GM18870 (cell line): ENCODE measurements around the gene MMP24OS.

Source experiments
- ATAC-seq: cut with Tn5 transposase; IDR thresholded peaks from one replicate; pipeline ENCODE4 v1.9.1; 2021; ENCODE audit warnings: moderate library complexity; ENCODE audit not compliant: unreplicated experiment

The MMP24OS gene

DNA sequence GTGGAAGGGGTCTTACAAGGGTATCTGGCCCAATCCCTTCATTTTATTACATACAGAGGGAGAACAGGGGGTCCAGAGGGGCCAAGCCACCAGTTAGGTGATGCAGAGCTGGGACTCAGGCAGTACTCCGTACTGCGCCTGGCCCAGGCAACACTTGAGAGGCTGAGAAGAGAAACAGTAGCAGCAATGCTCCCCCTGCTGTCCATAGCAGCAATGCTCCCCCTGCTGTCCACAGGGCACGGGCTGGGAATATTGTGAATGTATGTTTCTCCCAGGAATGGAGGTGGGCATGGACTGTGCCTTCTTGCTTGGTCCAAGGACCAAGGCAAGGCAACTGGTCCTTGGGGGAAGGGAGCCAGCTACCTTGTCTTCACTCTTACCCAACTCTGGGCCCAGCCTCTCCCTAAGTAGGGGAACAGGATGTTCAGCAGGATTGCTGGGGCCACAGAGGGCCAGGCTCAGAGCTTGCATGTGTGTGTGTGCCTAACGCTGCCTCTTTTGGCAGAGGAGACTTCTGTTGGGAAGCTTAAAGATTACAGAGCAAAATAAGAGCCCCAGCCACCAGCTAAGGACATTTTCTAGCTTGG, 29.1 kb upstream of the MMP24OS start:
- ATAC-seq = no peak

DNA sequence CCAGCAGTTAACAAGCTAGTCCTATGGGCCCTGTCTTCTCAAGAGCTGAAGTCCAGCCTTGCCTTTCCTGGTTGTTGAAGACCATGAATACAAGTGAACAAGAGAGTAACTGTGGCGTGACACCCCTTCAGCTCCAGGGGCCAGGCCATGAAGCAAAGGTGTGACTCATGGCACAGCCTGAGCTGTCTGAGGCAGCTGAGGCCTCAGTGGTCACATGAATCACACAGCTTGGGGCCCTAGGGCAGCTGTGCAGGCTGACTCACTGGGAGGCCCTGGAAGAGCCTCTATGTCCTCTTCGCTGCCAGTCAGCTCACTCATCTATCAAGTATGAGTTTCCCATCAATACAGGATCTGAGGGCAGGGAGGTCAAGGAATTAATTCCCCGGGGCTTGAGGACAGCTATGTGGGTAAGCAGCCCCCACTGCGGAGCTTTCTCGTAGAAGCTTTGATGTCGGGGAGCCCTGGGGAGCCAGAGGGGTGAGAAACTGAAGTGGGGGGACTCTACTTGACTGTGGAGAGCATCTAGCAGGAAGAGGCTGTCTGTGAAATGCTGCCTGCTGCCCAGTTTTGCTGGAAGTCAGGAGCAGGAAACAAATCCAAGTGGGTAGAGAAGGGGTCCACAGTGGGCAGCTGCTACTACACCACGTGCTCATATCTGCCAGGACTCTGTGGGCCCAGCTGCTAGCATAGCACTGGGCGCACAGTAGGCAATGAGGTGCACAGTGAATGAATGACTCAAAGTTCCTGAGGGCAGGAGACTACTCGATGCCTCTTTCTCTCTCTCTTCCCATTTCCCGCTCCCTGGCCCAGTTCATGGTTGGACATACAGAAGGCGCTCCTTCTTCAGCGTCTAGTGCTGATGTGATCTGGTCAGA, 28.0 kb upstream of the MMP24OS start:
- no peak for ATAC-seq

DNA sequence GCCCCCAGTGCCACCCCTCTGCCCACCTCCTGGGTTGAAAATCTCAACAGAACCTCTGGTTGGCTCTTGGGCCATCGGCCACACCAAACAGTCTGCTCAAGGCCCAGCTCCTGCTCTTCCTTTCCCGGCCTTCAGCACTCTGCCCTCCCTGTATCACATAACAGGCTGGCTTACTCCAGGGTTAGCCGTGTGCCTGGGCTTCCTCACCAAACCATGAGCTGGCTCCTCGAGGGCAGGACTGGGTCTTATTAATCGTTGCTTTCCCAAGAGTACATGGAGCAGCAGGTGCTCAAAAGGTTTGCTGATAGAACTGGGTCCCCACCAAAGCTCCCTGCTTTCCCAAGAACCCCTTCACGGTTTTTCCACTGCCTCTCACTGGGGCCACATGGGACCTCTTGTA, 27.0 kb upstream of the MMP24OS start:
- no peak for ATAC-seq

DNA sequence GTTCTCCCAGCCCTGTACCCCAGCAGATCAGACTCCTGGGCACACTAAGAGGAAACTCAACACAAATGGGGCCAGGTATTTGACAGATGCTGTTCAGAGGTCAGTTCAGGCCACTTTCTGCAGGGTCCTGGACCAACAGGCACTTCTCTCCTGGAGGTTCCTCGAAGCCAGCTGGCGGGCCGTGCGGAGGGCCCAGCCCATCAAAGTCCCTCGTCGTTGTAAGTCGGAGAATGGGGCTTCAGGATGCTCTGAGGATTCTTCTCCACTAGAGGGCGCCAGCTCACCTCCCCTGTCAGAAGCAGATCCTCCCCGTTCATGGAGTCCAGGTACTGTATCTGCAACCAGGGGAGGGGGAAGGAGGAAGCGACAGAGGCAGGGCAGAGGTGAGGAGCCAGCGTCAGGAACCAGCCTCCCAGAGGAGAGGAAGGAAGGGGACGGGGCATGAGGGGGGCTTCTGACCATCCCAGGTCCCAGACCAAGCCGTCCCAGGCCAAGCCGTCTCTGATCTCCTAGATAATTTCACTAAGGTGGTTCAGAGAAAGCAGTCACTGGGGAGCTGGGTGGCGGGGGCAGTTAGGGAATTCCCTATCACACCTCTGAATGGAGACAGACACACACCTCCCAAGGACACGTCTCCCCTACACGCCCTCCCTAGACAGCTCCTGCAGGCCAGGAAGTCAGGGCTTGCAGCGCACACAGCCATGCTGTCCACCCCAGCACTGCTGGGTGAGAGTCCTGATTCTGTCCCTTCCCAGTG, 26.0 kb upstream of the MMP24OS start:
- ATAC-seq = no peak

DNA sequence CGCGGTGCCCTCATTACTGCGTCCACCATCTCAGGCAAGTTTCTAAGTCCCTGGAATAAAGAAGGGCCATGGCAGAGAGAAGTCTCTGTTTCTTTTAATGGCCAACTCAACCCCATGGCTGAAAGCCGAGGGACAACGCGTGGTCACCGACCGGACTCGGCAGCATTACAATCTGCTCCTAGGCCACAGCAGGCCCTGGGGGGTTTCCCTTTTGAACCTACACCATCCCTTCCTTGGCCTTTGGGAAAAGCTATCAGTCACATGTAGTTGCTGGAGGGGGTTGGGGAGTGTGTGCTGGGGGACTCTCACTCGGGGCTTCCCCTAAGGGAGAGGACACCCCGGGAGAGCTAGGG, 25.4 kb upstream of the MMP24OS start:
- no peak for ATAC-seq

DNA sequence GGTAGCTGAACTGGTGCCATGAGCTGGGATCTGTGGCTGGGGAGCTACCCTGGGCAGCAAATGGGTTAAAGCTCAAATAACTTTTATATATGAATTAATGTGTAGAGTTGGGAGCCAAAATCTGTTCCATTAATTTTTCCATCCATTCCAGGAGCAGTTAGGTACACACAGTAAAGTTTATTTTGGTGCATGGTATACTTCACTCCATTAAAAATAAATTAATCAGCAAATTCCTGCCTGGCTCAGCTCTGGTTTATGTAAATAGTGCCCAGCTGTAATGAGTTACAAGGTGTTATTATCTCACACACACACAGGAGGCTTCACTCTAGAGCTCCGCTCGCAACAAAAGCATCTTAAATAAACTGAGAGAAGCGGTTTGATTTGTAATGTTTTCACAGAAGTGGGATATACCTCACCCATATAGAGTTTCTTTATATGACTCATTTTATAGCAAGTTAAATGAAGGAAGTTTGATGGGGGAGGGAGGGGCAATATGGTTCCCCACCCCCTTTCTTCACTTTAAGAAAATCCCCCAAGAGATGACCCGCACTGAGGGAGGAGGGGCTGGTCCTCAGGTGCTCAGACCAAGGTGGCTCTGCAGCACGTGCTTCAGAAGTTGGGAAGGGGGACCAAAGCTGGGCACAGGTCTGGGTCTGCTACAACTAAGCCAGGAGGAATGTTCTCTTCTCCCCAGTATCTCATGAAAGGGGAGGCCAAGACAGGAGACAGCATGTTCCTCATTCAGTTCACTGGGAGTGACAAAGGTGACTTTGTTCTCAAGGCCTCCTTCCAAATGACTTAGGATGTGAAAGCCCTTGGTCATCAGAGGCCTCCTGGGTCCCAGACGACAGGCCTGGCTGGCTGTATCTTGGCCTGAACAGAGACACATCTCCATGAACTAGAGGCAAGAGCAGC, 24.8 kb upstream of the MMP24OS start:
- no peak for ATAC-seq

DNA sequence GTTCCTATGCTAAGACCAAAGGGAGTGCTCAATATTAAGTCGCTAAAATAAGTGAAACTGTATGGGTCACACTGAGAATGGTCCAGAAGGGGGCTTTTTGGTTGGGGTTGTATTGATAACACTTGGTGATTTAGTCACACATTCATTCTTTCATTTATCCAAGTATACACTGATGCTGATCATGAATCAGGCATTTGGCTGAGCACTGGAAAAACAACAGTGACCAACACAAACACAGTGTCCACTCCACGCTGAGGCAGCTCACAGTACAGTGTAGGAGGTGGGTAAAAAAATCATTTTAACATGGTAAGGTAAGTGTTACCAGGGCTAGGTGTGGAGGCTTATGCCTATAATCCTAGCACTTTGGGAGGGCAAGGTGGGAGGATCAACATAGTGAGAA, 23.5 kb upstream of the MMP24OS start:
- ATAC-seq = no peak

DNA sequence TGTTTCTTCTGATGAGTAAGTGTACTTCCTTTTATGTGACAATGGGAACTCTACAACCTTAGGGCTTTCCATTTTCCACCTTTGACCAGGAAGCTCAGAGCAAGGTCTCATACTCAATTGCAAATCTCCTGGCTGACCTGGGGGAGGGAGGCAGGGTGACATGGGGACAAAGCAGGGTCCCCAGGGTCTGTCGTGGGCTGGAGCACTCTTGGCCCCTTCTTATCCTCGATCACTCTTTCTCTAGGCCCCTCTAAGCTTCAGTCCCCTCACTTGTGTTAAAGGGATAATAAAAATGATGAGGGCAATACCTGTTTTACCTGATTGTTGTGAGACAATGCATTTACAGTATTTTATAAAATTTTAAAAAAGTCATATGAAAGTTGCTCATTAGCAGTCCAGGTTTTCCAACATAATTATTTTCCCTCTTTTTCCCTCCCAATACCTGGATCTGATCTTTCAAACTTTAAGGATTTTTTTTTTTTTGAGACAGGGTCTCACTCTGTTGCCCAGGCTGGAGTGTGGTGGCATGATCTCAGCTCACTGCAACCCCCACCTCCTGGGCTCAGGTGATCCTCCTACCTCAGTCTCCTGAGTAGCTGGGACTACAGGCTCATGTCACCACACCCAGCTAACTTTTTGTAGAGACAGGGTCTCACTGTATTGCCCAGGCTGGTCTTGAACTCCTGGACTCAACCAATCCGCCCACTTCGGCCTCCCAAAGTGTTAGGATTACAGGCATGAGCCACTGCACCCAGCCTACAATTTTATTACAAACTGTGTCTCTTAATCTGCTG, 22.7 kb upstream of the MMP24OS start:
- ATAC-seq = no peak

DNA sequence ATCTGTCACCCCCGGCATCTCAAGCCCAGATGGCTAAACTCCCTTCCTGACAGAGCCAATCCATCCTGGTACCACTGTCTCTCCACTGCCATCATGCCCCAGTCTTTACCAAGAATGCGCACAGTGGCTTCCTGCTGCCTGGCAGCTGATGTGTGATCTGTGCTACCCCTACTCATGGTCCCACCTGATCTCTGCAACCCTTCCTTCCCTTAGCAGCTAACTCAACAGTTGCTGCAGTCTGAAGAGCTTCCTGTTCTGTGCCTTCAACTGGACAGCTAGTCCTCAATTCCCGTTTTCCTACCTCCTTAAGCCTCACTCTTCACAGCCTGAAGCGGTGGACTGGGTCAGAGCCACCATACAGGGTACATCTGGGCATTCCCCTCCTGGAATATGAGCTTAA, 21.9 kb upstream of the MMP24OS start:
- ATAC-seq = no peak

DNA sequence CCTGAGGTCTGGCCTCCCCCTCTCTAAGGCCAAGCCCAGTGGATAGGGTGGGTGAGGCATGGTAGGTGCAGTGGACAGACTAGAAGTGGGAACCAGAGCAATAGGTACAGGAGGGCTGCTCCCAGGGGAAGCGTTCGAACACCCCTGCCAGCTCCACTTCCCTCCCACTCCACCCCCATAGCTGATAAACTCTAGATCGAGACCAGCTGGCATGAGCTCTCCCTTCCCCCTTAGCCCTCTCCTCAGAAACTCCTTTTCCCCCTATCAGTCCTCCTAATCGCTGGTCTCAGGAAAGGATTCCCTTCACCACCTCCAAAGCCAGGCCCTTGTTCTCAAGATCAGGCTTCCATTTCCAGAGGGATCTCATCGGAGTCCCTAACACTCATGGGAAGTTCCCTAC, 20.3 kb upstream of the MMP24OS start:
- ATAC-seq = no peak

DNA sequence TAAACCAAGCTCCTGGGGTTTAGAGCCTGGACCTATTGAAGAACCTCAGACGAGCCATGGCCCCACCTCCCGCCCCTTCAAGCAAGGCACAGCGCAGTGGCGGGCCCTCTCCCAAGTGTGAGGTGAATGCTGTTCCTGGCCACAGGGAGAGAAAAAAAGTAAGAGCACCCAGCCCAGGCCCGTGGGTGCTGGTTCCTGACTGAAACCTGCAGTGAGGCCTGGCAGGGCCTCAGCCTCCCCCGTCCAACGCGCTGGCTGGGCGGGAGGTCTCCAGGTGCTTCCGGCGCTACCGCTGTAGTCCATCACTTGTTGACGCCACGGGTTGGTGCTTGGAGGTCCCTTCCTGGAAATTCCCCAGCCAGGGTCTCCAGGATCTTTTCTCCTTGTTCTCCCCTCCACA, 19.8 kb upstream of the MMP24OS start:
- ATAC-seq = no peak

DNA sequence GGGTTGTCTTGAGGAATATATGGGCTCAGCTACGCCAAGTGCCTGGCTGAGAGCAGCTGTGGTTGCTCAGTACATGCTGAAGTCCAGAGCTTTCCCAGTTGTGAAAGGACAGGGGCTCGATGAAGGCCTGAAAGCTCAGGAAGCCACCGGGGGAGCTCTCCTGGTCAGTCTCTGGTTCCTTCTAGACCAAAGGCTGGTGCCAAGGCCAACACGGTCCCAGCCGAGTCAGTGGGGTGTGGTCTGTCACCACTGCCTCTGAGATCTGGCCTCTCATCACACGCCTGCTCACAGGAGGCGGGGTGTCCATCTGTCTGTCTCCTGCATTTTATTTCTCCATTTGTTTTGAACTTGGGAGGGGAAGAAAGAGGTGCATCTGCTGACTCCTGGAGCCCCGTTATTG, 19.2 kb upstream of the MMP24OS start:
- ATAC-seq = no peak

DNA sequence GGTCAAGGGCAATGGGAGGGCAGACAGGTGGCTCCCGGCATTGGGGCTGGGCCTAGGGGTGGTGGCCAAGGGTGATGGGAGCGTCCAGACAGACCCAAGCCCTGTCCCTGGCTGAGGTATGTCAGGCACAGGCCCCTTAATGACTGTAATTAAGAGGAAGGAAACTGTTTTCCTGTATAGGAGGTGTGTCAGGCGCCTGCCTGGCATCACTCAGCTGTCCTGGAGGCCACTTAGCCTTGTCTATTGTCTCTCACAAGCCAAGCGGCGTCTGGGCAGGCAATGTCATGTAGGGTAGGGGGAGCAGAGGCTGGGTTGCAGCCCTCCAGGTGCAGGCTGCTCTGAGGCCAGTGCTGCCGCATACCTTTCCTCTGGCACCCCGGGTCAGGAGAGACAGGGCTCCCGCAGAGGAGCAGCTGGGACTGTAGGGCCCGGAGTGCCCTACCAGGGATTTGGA, 18.2 kb upstream of the MMP24OS start:
- no peak for ATAC-seq

DNA sequence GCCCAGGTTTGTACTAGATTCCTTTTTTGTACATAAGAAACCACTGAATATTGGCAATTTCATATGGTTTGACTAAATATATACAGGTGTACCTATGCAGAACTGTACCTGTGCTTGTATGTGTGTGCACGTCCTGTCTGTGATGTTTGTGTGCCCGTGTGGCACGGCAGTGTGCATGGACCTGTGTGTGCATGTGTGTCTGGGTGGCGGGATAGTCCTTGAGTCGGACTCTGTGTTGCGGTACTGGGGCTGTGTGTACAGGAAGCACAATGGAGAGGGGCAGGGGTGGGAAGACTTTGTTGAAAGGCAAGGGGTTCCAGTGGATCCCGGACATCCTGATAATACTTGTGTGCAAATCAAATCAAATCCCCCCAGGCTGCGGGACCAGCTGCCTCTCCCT, 17.8 kb upstream of the MMP24OS start:
- no peak for ATAC-seq

DNA sequence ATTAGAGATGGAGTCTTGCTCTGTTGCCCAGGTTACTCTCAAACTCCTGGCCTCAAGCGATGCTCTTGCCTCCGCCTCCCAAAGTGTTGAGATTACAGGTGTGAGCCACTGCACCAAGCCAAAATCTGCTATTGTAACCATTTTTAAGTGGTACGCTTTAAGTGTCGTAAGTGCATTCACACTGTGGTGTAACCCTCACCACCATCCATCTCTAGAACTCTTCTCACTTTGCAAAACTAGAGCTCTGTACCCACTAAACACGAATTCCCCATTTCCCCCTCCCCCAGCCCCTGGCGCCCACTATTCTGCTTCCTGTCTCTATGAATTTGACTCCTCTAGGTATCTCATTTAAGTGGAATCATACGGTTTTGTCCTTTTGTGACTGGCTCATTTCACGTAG, 17.1 kb upstream of the MMP24OS start:
- no peak for ATAC-seq

DNA sequence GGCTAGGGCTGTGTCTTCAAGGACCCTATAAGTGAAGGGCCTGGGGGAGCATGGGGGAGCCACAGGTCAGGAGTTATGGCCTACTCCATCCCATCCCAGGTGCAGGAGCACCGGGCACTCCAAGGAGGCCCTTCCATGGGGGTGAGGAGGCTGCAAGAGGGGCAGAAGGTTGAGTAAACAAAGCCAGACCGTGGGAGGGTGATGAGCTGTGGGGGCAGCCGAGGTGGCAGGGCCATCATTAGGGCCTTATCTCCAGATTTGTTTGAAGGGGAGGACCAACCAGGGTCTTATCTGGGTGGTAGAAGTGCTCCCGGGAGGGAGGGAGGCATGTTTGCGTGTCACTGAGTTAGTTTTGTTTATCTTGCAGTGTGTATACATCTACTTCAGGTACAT, 16.4 kb upstream of the MMP24OS start:
- ATAC-seq = no peak

DNA sequence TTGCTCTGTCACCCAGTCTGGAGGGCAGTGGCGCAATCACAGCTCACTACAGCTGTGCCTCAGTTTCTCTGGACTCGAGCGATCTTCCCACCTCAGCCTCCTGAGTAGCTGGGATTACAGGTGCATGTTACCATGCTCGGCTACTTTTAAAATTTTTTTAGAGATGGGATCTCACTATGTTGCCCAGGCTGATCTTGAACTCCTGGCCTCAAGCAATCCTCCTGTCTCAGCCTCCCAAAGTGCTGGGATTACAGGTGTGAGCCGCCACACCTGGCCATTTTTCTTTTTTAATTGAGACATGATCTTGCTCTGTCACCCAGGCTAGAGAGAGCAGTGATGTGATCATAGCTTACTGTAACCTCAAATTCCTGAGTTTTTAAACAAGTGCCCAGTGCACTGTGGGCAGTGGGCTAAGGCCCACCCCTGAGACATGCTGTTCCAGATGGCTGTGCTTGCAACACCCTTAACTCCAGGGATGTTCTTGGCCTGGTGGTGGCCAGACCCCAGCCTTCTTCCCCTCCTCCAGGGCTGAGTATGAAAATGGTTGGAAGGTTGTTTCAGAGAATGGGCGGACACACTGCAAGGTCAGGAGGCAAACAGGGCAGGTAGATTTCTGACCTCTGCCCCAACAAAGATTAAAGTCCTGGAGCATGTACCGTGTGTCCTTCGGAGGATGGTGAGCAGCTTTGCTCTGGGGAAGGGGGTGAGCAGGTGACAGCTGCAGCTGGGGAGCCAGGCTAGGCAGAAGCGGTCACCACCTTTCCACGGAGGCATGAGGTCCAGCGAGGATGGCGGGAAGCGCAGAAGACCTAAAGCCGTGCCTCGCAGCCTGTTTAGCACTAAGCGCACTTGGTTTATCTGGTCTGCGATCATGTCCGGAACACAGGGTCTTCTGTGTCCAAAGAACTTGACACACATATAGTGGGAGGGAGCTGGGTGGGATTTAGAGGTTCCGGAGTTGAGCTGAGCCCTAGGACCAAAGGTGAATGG, 15.7 kb upstream of the MMP24OS start:
- ATAC-seq = no peak

DNA sequence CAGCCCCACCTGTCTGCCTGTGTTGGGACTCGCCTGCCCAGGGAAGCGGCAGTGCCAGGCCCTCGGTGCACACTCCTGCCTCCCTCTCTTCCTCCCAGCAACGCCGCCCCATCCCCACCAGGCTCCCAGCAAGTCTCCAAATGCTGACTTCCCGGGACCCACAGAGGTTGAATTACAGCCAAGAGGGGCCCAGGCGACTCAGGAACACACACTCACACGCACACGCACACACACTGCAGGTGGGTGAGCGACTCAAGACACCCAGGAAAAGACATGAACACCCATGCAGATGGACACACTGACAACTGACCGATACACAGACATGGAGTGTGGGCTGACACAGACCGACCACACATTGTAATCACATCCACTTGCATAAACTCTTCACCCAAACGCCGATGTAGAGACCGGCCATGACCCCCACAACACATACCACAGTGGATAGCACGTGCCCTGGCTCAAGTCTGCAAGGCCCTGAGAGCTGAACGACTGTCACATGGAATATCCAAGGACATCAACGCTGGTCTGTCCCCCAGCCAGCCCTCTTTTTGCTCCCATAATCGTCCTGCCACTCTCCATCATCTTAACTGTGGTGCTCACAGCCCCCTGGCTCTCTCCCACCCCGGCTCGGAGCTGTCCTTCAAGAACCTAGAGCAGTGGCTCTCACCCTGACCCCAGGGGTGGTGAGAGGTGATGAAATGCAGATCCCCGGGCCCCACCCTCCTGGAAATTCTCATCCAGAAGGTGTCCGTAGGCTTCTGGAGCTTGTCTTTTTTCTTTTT, 14.8 kb upstream of the MMP24OS start:
- no peak for ATAC-seq
